ENCODE results near the gene SLC38A1. TPM values are rescaled to one million over a fixed set of nuclear protein-coding genes. Genes with fewer than 3 reads are reported as not detected.

Gene SLC38A1
- total RNA-seq, 3 donors from 2014 or later: 7.8 to 219 (median 101) TPM

DNA sequence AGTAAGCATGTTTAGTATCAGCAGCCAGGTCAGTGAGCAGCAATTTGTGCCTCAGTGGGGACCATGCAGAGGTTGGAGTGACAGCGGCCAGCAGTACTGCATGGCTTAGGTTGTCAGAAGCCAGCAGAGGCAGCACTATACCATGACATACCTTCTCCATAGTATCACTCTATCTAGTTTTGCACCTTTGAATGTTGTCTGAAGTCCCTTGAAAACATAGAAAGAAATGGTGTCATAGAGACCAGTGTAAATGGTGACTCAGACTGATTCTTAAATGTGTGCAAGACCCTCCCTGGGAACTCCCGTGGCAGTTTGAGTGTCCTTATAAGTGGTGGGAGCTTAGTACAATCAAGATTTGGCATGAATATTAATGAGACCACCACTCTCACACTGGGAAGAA lies 124.4 kb downstream of the SLC38A1 start:
- Histone ChIP-seq H3K4me1 (no peaks in the 10 kb centered on the region), H3K36me3 (no peaks in the 10 kb centered on the region), H3K4me3 (no peak overlapping the region), H3K9me3 (no peaks in the 10 kb centered on the region), H3K27ac (no peak overlapping the region), H3K27me3 (no peaks in the 10 kb centered on the region)
- TF ChIP-seq POLR2AphosphoS5 (IDR thresholded peaks at IDR 0.05) (no peak), POLR2A (IDR thresholded peaks at IDR 0.05) (no peak)
- TF ChIP-seq, protein P1, sequence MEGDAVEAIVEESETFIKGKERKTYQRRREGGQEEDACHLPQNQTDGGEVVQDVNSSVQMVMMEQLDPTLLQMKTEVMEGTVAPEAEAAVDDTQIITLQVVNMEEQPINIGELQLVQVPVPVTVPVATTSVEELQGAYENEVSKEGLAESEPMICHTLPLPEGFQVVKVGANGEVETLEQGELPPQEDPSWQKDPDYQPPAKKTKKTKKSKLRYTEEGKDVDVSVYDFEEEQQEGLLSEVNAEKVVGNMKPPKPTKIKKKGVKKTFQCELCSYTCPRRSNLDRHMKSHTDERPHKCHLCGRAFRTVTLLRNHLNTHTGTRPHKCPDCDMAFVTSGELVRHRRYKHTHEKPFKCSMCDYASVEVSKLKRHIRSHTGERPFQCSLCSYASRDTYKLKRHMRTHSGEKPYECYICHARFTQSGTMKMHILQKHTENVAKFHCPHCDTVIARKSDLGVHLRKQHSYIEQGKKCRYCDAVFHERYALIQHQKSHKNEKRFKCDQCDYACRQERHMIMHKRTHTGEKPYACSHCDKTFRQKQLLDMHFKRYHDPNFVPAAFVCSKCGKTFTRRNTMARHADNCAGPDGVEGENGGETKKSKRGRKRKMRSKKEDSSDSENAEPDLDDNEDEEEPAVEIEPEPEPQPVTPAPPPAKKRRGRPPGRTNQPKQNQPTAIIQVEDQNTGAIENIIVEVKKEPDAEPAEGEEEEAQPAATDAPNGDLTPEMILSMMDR (IDR thresholded peaks at IDR 0.05): no peak
- DNase-seq (ENCODE audit: low spot score in 2 of 2): no peak
- intact Hi-C loops (cut with DNase I; ENCODE audit: low total_unique reads): no loop called here

DNA sequence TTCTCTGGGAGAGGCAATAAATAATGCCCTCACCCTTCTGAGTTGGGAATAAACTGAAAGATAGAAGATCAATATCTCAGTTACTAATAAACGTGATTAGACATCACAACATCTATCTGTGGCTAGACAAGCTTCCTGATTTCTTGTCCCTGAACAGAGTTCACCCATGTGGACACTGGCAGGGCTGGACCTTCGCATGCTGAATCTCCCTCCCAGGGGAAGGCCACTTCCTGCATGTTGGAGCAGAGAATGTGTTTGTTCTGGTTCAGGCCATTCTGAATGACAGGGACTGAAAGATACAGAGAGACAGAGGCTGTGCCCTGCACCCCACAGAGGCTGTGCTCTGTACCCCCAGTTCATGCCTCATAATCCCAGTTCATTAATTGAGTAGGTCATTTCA lies 132.6 kb downstream of the SLC38A1 start:
- H3K4me1 ChIP-seq: no peaks in the 10 kb centered on the region
- H3K27me3 ChIP-seq: no peaks in the 10 kb centered on the region
- no peaks in the 10 kb centered on the region for H3K36me3 ChIP-seq
- no peak overlapping the region for H3K27ac ChIP-seq
- intact Hi-C loops (cut with DNase I; ENCODE audit: low total_unique reads): no loop called here
- no peaks in the 10 kb centered on the region for H3K9me3 ChIP-seq
- TF ChIP-seq POLR2A (IDR thresholded peaks at IDR 0.05): no peak
- no peak for TF ChIP-seq POLR2AphosphoS5 (IDR thresholded peaks at IDR 0.05)
- TF ChIP-seq, protein P1 (IDR thresholded peaks at IDR 0.05): no peak
- H3K4me3 ChIP-seq: no peak overlapping the region
- DNase-seq (ENCODE audit: low spot score in 2 of 2): no peak

DNA sequence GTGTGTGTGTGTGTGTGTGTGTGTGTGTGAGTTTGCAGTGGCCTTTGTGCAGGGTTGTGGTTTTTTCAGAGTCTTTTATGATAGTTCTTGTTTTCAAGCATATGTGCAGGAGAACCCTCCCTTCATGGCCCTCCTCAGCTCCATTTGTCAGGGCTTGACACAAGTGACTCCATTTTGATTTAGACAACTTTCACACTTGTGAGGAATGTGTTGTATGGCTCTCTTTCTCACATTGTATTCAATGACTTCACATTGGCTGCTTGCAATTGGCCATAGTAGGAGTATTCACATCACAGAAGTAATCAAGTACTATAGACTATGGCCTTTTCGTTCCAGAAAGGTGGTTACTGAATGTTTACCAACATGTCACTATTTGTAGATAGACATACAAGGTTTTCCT lies 133.1 kb downstream of the SLC38A1 start:
- Histone ChIP-seq H3K9me3 (no peaks in the 10 kb centered on the region), H3K27ac (no peak overlapping the region), H3K4me1 (no peaks in the 10 kb centered on the region), H3K4me3 (no peak overlapping the region), H3K36me3 (no peaks in the 10 kb centered on the region), H3K27me3 (no peaks in the 10 kb centered on the region)
- TF ChIP-seq POLR2AphosphoS5 (IDR thresholded peaks at IDR 0.05) (no peak), POLR2A (IDR thresholded peaks at IDR 0.05) (no peak)
- intact Hi-C loops (cut with DNase I; ENCODE audit: low total_unique reads): no loop called here
- no peak for DNase-seq (ENCODE audit: low spot score in 2 of 2)

DNA sequence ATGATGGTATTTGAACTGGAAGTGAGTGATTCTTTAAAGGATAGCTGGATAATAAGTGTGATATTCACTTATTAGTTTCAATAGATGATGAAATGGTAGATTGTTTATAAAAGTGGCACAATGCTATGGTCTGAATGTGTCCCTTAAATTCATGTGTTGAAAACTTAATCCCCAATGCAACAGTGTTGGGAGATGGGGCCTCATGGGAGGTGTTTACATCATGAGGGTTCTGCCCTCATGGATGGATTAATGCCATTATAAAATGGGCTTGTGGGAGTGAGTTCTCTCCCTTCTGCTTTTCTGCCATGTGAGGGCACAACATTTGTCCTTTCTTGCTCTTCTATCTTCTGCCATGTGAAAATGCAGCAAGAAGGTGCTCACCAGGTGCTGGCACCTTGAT lies 134.0 kb downstream of the SLC38A1 start:
- Histone ChIP-seq H3K27ac (no peak overlapping the region), H3K4me1 (no peaks in the 10 kb centered on the region), H3K9me3 (no peaks in the 10 kb centered on the region), H3K36me3 (no peaks in the 10 kb centered on the region), H3K4me3 (no peak overlapping the region), H3K27me3 (no peaks in the 10 kb centered on the region)
- no peak for DNase-seq (ENCODE audit: low spot score in 2 of 2)
- intact Hi-C loops (cut with DNase I; ENCODE audit: low total_unique reads): no loop called here
- TF ChIP-seq POLR2AphosphoS5 (IDR thresholded peaks at IDR 0.05) (no peak), POLR2A (IDR thresholded peaks at IDR 0.05) (no peak)
- TF ChIP-seq, protein P1 (IDR thresholded peaks at IDR 0.05): no peak

DNA sequence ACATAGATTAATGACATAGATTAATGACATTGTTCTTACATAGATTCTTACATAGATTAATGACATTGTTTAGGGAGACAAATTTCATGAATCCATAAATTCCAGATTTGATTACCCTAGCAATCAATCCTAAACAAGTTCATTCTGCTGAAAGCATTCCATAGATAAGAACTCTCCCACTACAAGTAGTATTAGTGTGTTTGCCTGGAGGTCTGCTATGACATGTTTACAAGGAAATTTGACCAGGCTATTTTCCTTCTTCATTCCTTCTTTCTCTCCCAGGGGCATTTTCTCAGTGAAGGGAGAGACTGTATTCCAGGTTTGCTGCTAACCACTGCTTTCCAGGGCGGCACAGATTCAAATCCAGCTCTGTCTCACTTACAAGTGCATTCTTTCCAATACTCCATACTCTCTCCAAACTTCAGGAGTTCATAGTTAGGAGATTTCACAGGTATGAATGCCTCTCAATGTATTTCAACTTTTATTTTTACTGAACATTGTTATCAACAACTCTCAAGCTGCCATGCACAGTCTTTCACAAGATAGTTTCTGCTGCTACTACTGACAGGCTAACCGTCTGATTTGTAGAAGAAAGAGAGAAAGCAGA lies 134.5 kb downstream of the SLC38A1 start:
- H3K4me1 ChIP-seq: no peaks in the 10 kb centered on the region
- no peaks in the 10 kb centered on the region for H3K9me3 ChIP-seq
- H3K4me3 ChIP-seq: no peak overlapping the region
- H3K36me3 ChIP-seq: no peaks in the 10 kb centered on the region
- TF ChIP-seq POLR2A (IDR thresholded peaks at IDR 0.05) (no peak), POLR2AphosphoS5 (IDR thresholded peaks at IDR 0.05) (no peak)
- TF ChIP-seq, protein P1 (IDR thresholded peaks at IDR 0.05): no peak
- no peak for DNase-seq (ENCODE audit: low spot score in 2 of 2)
- H3K27me3 ChIP-seq: no peaks in the 10 kb centered on the region
- intact Hi-C loops (cut with DNase I; ENCODE audit: low total_unique reads): no loop called here
- no peak overlapping the region for H3K27ac ChIP-seq

DNA sequence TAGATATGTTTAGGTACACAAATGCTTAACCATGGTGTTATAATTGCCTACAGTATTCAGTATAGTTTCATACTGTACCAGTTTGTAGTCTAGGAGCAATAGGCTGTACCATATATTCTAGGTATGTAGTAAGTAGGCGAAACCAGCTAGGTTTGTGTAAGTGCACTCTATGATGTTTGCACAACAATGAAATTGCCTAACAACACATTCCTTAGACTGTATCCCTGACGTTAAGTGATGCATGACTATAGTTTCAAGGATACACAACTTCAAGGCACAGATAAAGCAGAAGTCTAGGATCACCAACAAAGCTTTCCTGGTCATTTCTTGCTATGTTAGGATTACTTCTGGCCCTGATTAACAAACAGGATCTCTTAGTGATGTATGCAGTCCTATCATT lies 135.1 kb downstream of the SLC38A1 start:
- Histone ChIP-seq H3K4me3 (no peak overlapping the region), H3K27ac (no peak overlapping the region), H3K36me3 (no peaks in the 10 kb centered on the region), H3K9me3 (no peaks in the 10 kb centered on the region), H3K4me1 (no peaks in the 10 kb centered on the region), H3K27me3 (no peaks in the 10 kb centered on the region)
- TF ChIP-seq POLR2AphosphoS5 (IDR thresholded peaks at IDR 0.05): no peak
- TF ChIP-seq POLR2A (IDR thresholded peaks at IDR 0.05): no peak
- TF ChIP-seq, protein P1 (IDR thresholded peaks at IDR 0.05): no peak
- intact Hi-C loops (cut with DNase I; ENCODE audit: low total_unique reads): no loop called here
- no peak for DNase-seq (ENCODE audit: low spot score in 2 of 2)
